WTC11 (cell line): ENCODE measurements around the gene FDXR.

Experiments used
- CTCF ChIP-seq: fragments of 200-600 bp; IDR thresholded peaks from 2 replicates; pipeline ENCODE4 v1.8.0; 2022; ENCODE audit warnings: antibody characterized with exemption
- JUN ChIP-seq: sonication (generic); formaldehyde crosslinking; IDR thresholded peaks from 2 replicates; pipeline ENCODE4 v1.8.0; 2023; ENCODE audit warnings: mild to moderate bottlenecking, missing genetic modification reagents
- NR2C2 ChIP-seq: sonication (generic); formaldehyde crosslinking; IDR thresholded peaks from 2 replicates; pipeline ENCODE4 v1.8.0; 2022; ENCODE audit warnings: mild to moderate bottlenecking, missing genetic modification reagents
- SP1 ChIP-seq: sonication (generic); formaldehyde crosslinking; conservative IDR thresholded peaks from 2 replicates; pipeline ENCODE4 v1.8.1; 2022; ENCODE audit warnings: missing genetic modification reagents
- TF ChIP-seq, protein P1 (sequence below): sonication (generic); formaldehyde crosslinking; IDR thresholded peaks from 2 replicates; pipeline ENCODE4 v1.8.1; 2023; ENCODE audit warnings: mild to moderate bottlenecking, missing genetic modification reagents

DNA sequence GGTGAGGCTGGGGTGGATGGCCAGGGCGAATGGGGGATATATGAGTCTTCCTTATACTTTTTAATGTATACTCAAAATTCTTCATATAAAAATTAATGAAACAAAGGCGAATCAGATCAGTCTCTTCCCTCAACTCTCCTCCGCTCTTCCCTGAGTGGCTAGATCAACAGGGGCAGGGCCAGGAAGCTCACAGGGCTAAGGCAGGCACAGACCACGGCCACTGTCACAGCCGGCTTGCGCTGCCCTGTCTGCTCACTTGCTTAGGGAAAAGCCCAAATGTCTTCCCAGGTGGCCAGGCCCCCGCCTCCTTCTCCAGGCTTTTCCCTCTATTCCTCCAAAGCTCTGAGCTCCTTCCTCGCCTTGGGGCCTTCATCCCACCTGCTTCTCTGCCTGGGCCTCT, 19.1 kb downstream of the FDXR start:
- TF ChIP-seq, protein P1, sequence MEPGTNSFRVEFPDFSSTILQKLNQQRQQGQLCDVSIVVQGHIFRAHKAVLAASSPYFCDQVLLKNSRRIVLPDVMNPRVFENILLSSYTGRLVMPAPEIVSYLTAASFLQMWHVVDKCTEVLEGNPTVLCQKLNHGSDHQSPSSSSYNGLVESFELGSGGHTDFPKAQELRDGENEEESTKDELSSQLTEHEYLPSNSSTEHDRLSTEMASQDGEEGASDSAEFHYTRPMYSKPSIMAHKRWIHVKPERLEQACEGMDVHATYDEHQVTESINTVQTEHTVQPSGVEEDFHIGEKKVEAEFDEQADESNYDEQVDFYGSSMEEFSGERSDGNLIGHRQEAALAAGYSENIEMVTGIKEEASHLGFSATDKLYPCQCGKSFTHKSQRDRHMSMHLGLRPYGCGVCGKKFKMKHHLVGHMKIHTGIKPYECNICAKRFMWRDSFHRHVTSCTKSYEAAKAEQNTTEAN, result no peak
- TF ChIP-seq SP1, result no peak
- TF ChIP-seq CTCF, result no peak
- no peak for TF ChIP-seq JUN (CRISPR knock-in tag)
- no peak for TF ChIP-seq NR2C2 (CRISPR knock-in tag)
